Skeletal muscle tissue (tissue), 4 donors: Measurements from ENCODE around the gene RNF10. TPM values are rescaled to one million over a fixed set of nuclear protein-coding genes. Genes with fewer than 3 reads are reported as not detected.

ENCODE experiments used
- H3K27ac ChIP-seq: one replicate; pipeline ENCODE4 v1.7.0; 2013; ENCODE audit warnings: mild to moderate bottlenecking, low read depth, low read length, inconsistent platforms
- H3K27me3 ChIP-seq, 3 donors: one replicate each; pipeline ENCODE4 v1.7.0; 2013; ENCODE audit warnings: low read length in 3 of 3; ENCODE audit not compliant: control insufficient read depth in 3 of 3, insufficient read depth in 3 of 3
- H3K36me3 ChIP-seq, 3 donors: one replicate each; pipeline ENCODE4 v1.7.0; 2013; ENCODE audit warnings: low read length in 3 of 3; ENCODE audit not compliant: control insufficient read depth in 3 of 3, insufficient read depth in 3 of 3
- H3K4me1 ChIP-seq, 3 donors: one replicate each; pipeline ENCODE4 v1.7.0; 2013; ENCODE audit warnings: low read length in 3 of 3, mild to moderate bottlenecking in 3 of 3; ENCODE audit not compliant: control insufficient read depth in 3 of 3, insufficient read depth in 3 of 3
- H3K4me3 ChIP-seq, 3 donors: one replicate each; pipeline ENCODE4 v1.7.0; 2013; ENCODE audit warnings: low read length in 3 of 3
- H3K9ac ChIP-seq, 3 donors: one replicate each; pipeline ENCODE4 v1.7.0; 2013; ENCODE audit warnings: low read length in 3 of 3, mild to moderate bottlenecking in 3 of 3, moderate library complexity in 2 of 3, low read depth in 1 of 3
- H3K9me3 ChIP-seq, 3 donors: one replicate each; pipeline ENCODE4 v1.7.0; 2013; ENCODE audit warnings: low read length in 3 of 3; ENCODE audit not compliant: control insufficient read depth in 3 of 3
- total RNA-seq: library from RNA; depleted of rRNA; stranded (reverse); fragments of >200 nt; gene quantifications from one replicate; pipeline ENCODE4 v1.2.3, GENCODE V29; 2014
- donor health status: Osteomylitis.

RNF10 gene
- total RNA-seq, 1 donor from 2014 or later: 118 TPM

GRCh38 chr12:120586860-120587259 lies 52.7 kb downstream of the RNF10 start:
- Histone ChIP-seq H3K36me3 (no peaks in the 10 kb centered on the region), H3K9ac (no peak overlapping the region), H3K4me1 (peaks cover 21 to 32% (median 27%) of the 10 kb centered on the region in 3 donors), H3K27ac (no peak overlapping the region), H3K4me3 (no peak overlapping the region), H3K9me3 (no peaks in the 10 kb centered on the region), H3K27me3 (no peaks in the 10 kb centered on the region)

- Histone ChIP-seq H3K9ac (peak overlapping the region in 2 of 3 donors; percentile 45 to 54), H3K4me1 (peaks cover 17 to 25% (median 23%) of the 10 kb centered on the region in 3 donors), H3K27ac (peak overlapping the region; percentile 75), H3K4me3 (peak overlapping the region in 1 of 3 donors; percentile 29), H3K36me3 (no peaks in the 10 kb centered on the region), H3K27me3 (no peaks in the 10 kb centered on the region), H3K9me3 (no peaks in the 10 kb centered on the region)
Observed at GRCh38 chr12:120588371-120588770, 54.2 kb downstream of the RNF10 start.

- Histone ChIP-seq H3K36me3 (no peaks in the 10 kb centered on the region), H3K9ac (peak overlapping the region; percentile 45 to 74 (median 54)), H3K27ac (peak overlapping the region; percentile 75), H3K4me1 (peaks cover 13 to 21% (median 17%) of the 10 kb centered on the region in 3 donors), H3K4me3 (peak overlapping the region; percentile 30 to 45 (median 32)), H3K27me3 (no peaks in the 10 kb centered on the region), H3K9me3 (no peaks in the 10 kb centered on the region)
Observed at GRCh38 chr12:120588948-120589930, 55.1 kb downstream of the RNF10 start.

GRCh38 chr12:120590741-120591407 lies 56.7 kb downstream of the RNF10 start:
- Histone ChIP-seq H3K9me3 (no peaks in the 10 kb centered on the region), H3K4me3 (no peak overlapping the region), H3K36me3 (no peaks in the 10 kb centered on the region), H3K27ac (no peak overlapping the region), H3K9ac (no peak overlapping the region), H3K27me3 (no peaks in the 10 kb centered on the region), H3K4me1 (peaks cover 13 to 17% (median 15%) of the 10 kb centered on the region in 3 donors)

- H3K4me3 ChIP-seq: no peak overlapping the region
- H3K27me3 ChIP-seq: peaks cover 0 to 4% (median 2%) of the 10 kb centered on the region in 3 donors
- no peaks in the 10 kb centered on the region for H3K36me3 ChIP-seq
- H3K27ac ChIP-seq: no peak overlapping the region
- no peak overlapping the region for H3K9ac ChIP-seq
- H3K4me1 ChIP-seq: peaks cover 13 to 17% (median 15%) of the 10 kb centered on the region in 3 donors
- H3K9me3 ChIP-seq: no peaks in the 10 kb centered on the region
Observed at GRCh38 chr12:120592121-120593049, 58.2 kb downstream of the RNF10 start.

- no peaks in the 10 kb centered on the region for H3K36me3 ChIP-seq
- no peak overlapping the region for H3K4me3 ChIP-seq
- H3K4me1 ChIP-seq: peaks cover 0 to 6% (median 5%) of the 10 kb centered on the region in 3 donors
- no peak overlapping the region for H3K9ac ChIP-seq
- no peaks in the 10 kb centered on the region for H3K9me3 ChIP-seq
- H3K27ac ChIP-seq: no peak overlapping the region
- H3K27me3 ChIP-seq: peaks cover 0 to 12% (median 6%) of the 10 kb centered on the region in 3 donors
Observed at GRCh38 chr12:120596901-120597300, 62.7 kb downstream of the RNF10 start.

- Histone ChIP-seq H3K27me3 (peaks cover 0 to 12% (median 9%) of the 10 kb centered on the region in 3 donors), H3K27ac (no peak overlapping the region), H3K4me1 (peaks cover 0 to 6% (median 5%) of the 10 kb centered on the region in 3 donors), H3K9ac (no peak overlapping the region), H3K4me3 (no peak overlapping the region), H3K36me3 (no peaks in the 10 kb centered on the region), H3K9me3 (no peaks in the 10 kb centered on the region)
Observed at GRCh38 chr12:120597861-120598260, 63.7 kb downstream of the RNF10 start.

- Histone ChIP-seq H3K4me1 (peaks cover 0 to 6% (median 5%) of the 10 kb centered on the region in 3 donors), H3K4me3 (no peak overlapping the region), H3K27me3 (peaks cover 0 to 12% (median 9%) of the 10 kb centered on the region in 3 donors), H3K27ac (no peak overlapping the region), H3K9ac (peak overlapping the region in 1 of 3 donors; percentile 10), H3K36me3 (no peaks in the 10 kb centered on the region), H3K9me3 (no peaks in the 10 kb centered on the region)
Observed at GRCh38 chr12:120598674-120599463, 64.7 kb downstream of the RNF10 start.
